NCI-H146 treated with DMSO at 0.1 percent for 48 hours (cell line): ENCODE results near the gene MEF2B.
"Not testable (repeated sequence)": the region's sequence is repeated elsewhere in the genome, so short reads cannot be mapped to it uniquely, and the experiment has no call there.

ENCODE experiments used
- DNase-seq: peaks from one replicate; lab custom pipeline; 2025; ENCODE audit not compliant: unreplicated experiment; lab: John Stamatoyannopoulos, UW

Gene MEF2B

GRCh38 chr19:19132912-19133311 is 37.2 kb downstream of the MEF2B start:
- DNase-seq = no peak

- no peak for DNase-seq
Observed at GRCh38 chr19:19131989-19132388, 38.1 kb downstream of the MEF2B start.

- DNase-seq = no peak
Observed at GRCh38 chr19:19126102-19126501, 44.0 kb downstream of the MEF2B start.

GRCh38 chr19:19123386-19123785 is 46.7 kb downstream of the MEF2B start:
- DNase-seq = no peak

GRCh38 chr19:19122902-19123301 is 47.2 kb downstream of the MEF2B start:
- DNase-seq = no peak

GRCh38 chr19:19121371-19121770 is 48.7 kb downstream of the MEF2B start:
- no peak for DNase-seq

- DNase-seq = no peak
Observed at GRCh38 chr19:19120308-19121231, 49.5 kb downstream of the MEF2B start.

- no peak for DNase-seq
Observed at GRCh38 chr19:19119325-19120237, 50.5 kb downstream of the MEF2B start.

GRCh38 chr19:19115954-19116353 is 54.1 kb downstream of the MEF2B start:
- peak; percentile 19 for DNase-seq

GRCh38 chr19:19113040-19113626 is 56.9 kb downstream of the MEF2B start:
- DNase-seq = no peak

- DNase-seq = no peak
Observed at GRCh38 chr19:19111967-19112580, 58.0 kb downstream of the MEF2B start.

- DNase-seq = no peak
Observed at GRCh38 chr19:19111136-19111835, 58.8 kb downstream of the MEF2B start.

GRCh38 chr19:19110410-19111135 is 59.5 kb downstream of the MEF2B start:
- no peak for DNase-seq

- DNase-seq = no peak
Observed at GRCh38 chr19:19109601-19110000, 60.5 kb downstream of the MEF2B start.

- DNase-seq = no peak
Observed at GRCh38 chr19:19107654-19108053, 62.4 kb downstream of the MEF2B start.

- not testable (repeated sequence) for DNase-seq
Observed at GRCh38 chr19:19106938-19107337, 63.1 kb downstream of the MEF2B start.

- peak; percentile 56 for DNase-seq
Observed at GRCh38 chr19:19106056-19106551, 64.0 kb downstream of the MEF2B start.

- DNase-seq = peak; percentile 80
Observed at GRCh38 chr19:19105365-19106055, 64.6 kb downstream of the MEF2B start.

- DNase-seq = no peak
Observed at GRCh38 chr19:19103167-19103566, 66.9 kb downstream of the MEF2B start.
